ENCODE measurements around the gene ADAMTS4. TPM values are rescaled to one million over a fixed set of nuclear protein-coding genes. Genes with fewer than 3 reads are reported as not detected.

The ADAMTS4 gene
- total and polyA plus RNA-seq, 2 of the 4 experiments (the other 2 are of a cell fraction), result 0.39 to 0.72 TPM

DNA sequence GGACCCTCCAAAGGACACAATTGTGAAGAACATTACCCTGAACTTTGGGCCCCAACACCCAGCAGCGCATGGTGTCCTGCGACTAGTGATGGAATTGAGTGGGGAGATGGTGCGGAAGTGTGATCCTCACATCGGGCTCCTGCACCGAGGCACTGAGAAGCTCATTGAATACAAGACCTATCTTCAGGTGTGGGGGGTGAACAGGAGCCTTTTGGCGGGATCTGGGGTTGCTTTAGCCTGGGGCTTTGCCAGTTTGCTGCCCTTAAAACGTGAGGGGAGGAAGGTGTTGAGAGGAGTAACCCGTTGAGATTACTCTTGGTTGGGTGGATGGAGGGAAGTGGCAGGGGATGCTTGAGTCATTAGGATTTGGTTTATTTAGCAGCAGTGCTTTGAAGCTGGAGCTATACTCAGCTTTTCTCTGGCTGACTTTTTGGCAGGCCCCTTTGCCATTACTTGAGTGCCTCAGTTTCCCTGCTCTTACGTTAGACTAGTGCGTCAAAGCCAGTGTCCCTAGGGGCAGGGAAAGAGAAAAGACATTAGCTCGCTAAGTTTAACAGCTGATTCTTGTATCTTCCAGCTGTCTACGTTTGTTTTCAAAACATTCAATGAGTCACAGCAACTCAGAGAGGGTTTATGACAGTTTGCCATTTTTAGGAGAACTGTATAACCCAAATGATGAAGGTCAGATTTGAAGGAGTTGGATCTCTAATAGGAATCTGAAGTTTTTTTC, 7.7 kb upstream of the ADAMTS4 start:
- ChIA-PET POLR2A (ENCODE audit: unreplicated experiment) (no interaction called here), CTCF (interaction anchor here (0.7 to 1.1 kb wide), 3 partner anchors 11 to 175 kb away, joined by 3 to 4 read pairs (median 3); no protein-coding TSS in a partner anchor)
- Histone ChIP-seq H2AFZ (replicated peaks; ENCODE audit: low read length, poor library complexity) (no peak overlapping the region), H3K14ac (replicated peaks; ENCODE audit: low read depth, low read length) (no peak overlapping the region), H2BK20ac (ENCODE audit: low read depth, low read length) (no peak overlapping the region), H4K91ac (ENCODE audit: insufficient read depth, low read depth, low read length) (no peak overlapping the region), H4K20me1 (ENCODE audit: insufficient read depth, low read length) (peaks cover 12% of the 10 kb centered on the region), H2BK120ac (ENCODE audit: low read depth, low read length) (no peak overlapping the region), H3K4ac (ENCODE audit: low read depth, low read length) (no peak overlapping the region), H3K18ac (ENCODE audit: low read depth, low read length) (peak overlapping the region; percentile 22; the same call in 1 of the 2 replicates), H3K79me1 (ENCODE audit: low read depth in 1 of 2, low read length in 2 of 2) (peaks cover 28 to 54% of the 10 kb centered on the region in 2 experiments), H3K27ac (ENCODE audit: insufficient read depth, low read length) (peak overlapping the region; percentile 68; the same call in 1 of the 2 replicates), H2BK15ac (ENCODE audit: low read depth, low read length) (no peak overlapping the region), H3K4me2 (ENCODE audit: low read depth, low read length) (peak overlapping the region; percentile 62), H3K23ac (ENCODE audit: low read depth, low read length) (no peak overlapping the region), H2AK5ac (ENCODE audit: low read depth, low read length) (no peak overlapping the region; the same call in 1 of the 2 replicates), H3K56ac (ENCODE audit: extremely low read depth, insufficient read depth, low read length) (no peak overlapping the region), H3K9me3 (ENCODE audit: control insufficient read depth, insufficient read depth, low read length) (no peaks in the 10 kb centered on the region), H3K9ac (ENCODE audit: low read depth, low read length) (no peak overlapping the region), H3K4me3 (ENCODE audit: insufficient read depth, low read depth, low read length) (no peak overlapping the region), H3K4me1 (ENCODE audit: control insufficient read depth, insufficient read depth, low read length) (peaks cover 12% of the 10 kb centered on the region), H4K5ac (ENCODE audit: low read depth, low read length) (no peak overlapping the region), H2BK5ac (ENCODE audit: low read depth, low read length, poor library complexity, severe bottlenecking) (peak overlapping the region; percentile 10), H3K27me3 (ENCODE audit: control insufficient read depth, insufficient read depth, low read length) (no peaks in the 10 kb centered on the region), H3K9me1 (ENCODE audit: insufficient read depth, low read length) (peaks cover 11% of the 10 kb centered on the region), H4K8ac (ENCODE audit: low read depth in 2 of 2, low read length in 2 of 2) (peak overlapping the region in 1 of 2 experiments; percentile 2; a peak in 1 of 4 replicates), H3K36me3 (ENCODE audit: control insufficient read depth, insufficient read depth, low read length) (peaks cover 29% of the 10 kb centered on the region), H2AK9ac (replicated peaks; ENCODE audit: low read depth, low read length, poor library complexity) (no peak overlapping the region)
- peak; percentile 18 for ATAC-seq (ENCODE audit: low read depth)
- WGBS, 2 experiments (ENCODE audit: extremely low coverage in 2 of 2, insufficient read length in 1 of 2), result 95% methylated on average over 4 of the region's 12 CpGs; no CpG with 5 or more reads in 1 of the 2 experiments
- BruUV-seq (replicated peaks), result no TSS peak
- intact Hi-C loops (cut with micrococcal nuclease) (no loop called here), in situ Hi-C loops (cut with MboI; ENCODE audit: low sequenced_read_pairs) (no loop called here), dilution Hi-C loops (cut with HindIII; ENCODE audit: low sequenced_read_pairs, unreplicated experiment) (no loop called here)
- TF ChIP-seq BHLHE40 (IDR thresholded peaks at IDR 0.05; ENCODE audit: low read depth, low read length) (peak; percentile 9; the same call in 1 of the 2 replicates), FOS (IDR thresholded peaks at IDR 0.05; ENCODE audit: low read depth, low read length) (peak; percentile 54; the same call in 1 of the 2 replicates), RFX5 (IDR thresholded peaks at IDR 0.05; ENCODE audit: low read depth, low read length) (no peak)
- DNase-seq, result peak; percentile 71

Measured in IMR-90 (cell line).